ENCODE results near the gene PFKL.

Gene PFKL

DNA sequence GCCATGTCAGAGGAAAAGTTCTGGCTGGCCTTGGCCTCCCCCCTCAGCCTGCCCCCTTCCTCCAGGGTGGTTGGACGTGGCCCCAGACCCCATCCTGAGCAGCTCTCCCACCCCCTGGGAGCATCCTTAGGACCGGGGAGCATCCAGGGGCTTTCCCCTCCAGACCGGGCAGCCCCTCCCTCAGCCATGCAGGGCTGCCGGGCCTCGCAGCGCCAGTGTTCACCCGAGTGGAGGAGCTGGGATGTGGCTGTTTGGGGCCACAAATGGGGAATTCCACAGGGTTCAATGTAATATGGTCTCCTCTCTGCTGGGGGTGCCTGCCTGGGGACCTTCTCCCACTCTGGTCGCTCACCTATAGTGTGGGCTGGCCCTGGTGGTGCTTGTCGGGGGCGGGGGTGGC, 4.2 kb upstream of the PFKL start:
- no peak overlapping the region for H3K4me3 ChIP-seq (ENCODE audit: low read depth, low read length)
- TF ChIP-seq, protein P1, sequence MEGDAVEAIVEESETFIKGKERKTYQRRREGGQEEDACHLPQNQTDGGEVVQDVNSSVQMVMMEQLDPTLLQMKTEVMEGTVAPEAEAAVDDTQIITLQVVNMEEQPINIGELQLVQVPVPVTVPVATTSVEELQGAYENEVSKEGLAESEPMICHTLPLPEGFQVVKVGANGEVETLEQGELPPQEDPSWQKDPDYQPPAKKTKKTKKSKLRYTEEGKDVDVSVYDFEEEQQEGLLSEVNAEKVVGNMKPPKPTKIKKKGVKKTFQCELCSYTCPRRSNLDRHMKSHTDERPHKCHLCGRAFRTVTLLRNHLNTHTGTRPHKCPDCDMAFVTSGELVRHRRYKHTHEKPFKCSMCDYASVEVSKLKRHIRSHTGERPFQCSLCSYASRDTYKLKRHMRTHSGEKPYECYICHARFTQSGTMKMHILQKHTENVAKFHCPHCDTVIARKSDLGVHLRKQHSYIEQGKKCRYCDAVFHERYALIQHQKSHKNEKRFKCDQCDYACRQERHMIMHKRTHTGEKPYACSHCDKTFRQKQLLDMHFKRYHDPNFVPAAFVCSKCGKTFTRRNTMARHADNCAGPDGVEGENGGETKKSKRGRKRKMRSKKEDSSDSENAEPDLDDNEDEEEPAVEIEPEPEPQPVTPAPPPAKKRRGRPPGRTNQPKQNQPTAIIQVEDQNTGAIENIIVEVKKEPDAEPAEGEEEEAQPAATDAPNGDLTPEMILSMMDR (IDR thresholded peaks at IDR 0.05; ENCODE audit: low read depth, low read length, missing control alignments) = no peak
- DNase-seq (ENCODE audit: low read depth) = no peak

DNA sequence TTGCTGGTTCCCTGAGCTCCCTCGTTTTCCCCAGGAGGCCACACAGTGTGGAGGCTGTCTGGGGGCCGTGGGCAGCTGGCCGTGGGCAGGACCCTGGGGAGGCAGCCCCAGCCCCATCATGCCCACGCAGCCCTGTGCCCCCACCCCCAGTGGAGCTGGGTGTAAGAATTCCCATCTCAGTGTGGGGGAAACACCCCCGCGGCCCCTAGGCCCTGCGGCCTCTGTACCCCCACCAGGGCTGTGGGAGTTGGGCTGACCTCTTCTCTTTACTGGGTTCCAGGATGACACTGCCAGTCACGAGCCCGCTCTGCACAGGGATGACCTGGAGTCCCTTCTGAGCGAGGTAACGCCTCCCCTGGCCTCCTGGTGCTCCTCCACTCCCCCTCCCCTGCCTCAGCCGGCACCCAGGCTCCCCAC, 3.7 kb upstream of the PFKL start:
- H3K4me3 ChIP-seq (ENCODE audit: low read depth, low read length) = no peak overlapping the region
- TF ChIP-seq, protein P1 (IDR thresholded peaks at IDR 0.05; ENCODE audit: low read depth, low read length, missing control alignments) = no peak

DNA sequence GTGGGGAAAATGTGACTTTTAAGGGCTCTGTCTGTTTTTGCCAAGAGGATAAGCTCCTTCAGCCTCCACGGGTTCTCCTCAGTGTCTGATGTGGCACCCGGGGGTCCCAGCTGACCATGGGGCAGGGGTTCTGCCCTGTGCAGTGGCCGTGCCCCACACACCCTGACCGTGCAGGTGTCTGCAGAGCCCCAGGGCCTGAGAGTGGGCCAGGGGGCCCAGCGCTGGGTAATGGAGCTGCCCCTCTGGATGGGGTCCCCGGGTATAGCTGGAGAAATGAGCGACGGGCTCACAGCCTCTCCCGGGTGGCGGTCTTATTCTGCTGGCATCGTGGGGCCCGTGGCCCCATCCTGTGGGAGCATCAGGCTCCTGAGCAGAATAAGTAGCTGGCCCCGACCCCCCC, 2.9 kb upstream of the PFKL start:
- DNase-seq (ENCODE audit: low read depth) = no peak
- H3K4me3 ChIP-seq (ENCODE audit: low read depth, low read length) = no peak overlapping the region
- TF ChIP-seq, protein P1 (IDR thresholded peaks at IDR 0.05; ENCODE audit: low read depth, low read length, missing control alignments) = no peak

More for the DNA sequence above, 3.7 kb upstream of the PFKL start:
- DNase-seq (ENCODE audit: low read depth) = no peak

DNA sequence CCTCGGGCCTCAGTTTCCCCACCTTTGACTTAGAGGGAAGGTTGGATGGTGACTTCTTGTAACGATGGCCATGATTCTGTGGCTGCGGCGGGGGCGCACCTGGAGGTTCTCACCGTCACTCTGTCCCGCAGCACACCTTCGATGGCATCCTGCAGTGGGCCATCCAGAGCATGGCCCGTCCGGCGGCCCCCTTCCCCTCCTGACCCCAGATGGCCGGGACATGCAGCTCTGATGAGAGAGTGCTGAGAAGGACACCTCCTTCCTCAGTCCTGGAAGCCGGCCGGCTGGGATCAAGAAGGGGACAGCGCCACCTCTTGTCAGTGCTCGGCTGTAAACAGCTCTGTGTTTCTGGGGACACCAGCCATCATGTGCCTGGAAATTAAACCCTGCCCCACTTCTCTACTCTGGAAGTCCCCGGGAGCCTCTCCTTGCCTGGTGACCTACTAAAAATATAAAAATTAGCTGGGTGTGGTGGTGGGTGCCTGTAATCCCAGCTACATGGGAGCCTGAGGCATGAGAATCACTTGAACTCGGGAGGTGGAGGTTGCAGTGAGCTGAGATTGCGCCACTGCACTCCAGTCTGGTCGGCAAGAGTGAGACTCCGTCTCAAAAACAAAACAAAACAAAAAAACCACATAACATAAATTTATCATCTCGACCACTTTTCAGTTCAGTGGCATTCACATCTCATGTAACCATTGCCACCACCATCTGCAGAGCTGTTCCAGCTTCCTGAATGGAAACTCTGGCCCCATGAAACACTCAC, 2.1 kb upstream of the PFKL start:
- DNase-seq (ENCODE audit: low read depth) = peak; percentile 58
- H3K4me3 ChIP-seq (ENCODE audit: low read depth, low read length) = no peak overlapping the region
- TF ChIP-seq, protein P1 (IDR thresholded peaks at IDR 0.05; ENCODE audit: low read depth, low read length, missing control alignments) = peak; percentile 83

DNA sequence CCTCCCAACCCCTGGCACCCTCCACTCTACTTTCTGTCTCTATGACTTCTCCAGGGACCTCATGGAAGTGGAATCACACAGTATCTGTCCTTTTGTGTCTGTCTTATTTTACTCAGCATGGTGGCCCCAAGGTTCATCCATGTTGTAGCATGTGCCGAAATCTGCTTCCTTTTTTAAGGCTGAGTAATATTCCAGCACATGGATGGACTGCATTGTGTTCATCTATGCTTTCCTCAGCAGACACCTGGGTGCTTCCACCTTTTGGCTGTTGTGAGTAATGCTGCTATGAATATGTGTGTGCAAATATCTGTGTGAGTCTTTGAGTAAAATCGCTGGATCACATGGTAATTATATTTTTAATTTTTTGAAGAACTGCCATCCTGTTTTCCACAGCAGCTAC, 1.6 kb upstream of the PFKL start:
- no peak overlapping the region for H3K4me3 ChIP-seq (ENCODE audit: low read depth, low read length)
- TF ChIP-seq, protein P1 (IDR thresholded peaks at IDR 0.05; ENCODE audit: low read depth, low read length, missing control alignments) = peak; percentile 40
- DNase-seq (ENCODE audit: low read depth) = no peak

DNA sequence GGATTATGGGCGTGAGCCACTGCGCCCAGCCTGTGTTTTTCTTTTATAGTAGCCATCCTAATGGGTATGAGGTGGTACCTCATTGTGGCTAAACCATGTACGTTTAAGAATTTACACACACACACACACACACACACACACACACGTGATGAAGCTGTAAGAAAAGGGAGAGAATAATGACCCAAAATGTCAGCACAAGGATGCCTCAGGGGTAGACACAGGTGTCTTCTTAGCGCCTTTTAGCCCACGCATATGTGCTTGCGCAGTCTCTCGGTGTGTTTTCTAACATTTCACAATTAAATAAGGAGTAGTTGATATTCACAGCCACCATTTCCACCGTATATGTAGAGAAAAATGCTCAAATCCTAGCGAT, 782 bp upstream of the PFKL start:
- TF ChIP-seq, protein P1 (IDR thresholded peaks at IDR 0.05; ENCODE audit: low read depth, low read length, missing control alignments) = no peak
- DNase-seq (ENCODE audit: low read depth) = peak; percentile 35
- peak overlapping the region; percentile 87 for H3K4me3 ChIP-seq (ENCODE audit: low read depth, low read length)
